ENCODE results near the gene KLHL35.

Gene KLHL35

DNA sequence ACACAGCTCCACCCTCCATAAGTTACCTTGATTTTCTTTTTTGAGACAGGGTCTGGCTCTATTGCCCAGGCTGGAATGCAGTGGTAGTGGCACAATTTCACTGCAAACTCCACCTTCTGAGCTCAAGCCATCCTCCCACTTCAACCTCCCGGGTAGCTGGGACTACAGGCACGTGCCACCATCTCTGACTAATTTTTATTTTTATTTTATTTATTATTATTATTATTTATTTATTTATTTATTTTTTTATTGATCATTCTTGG lies 24.1 kb downstream of the KLHL35 start:
- TF ChIP-seq GABPA (IDR thresholded peaks at IDR 0.05; ENCODE audit: low read depth), result no peak
- no peak for TF ChIP-seq POLR2AphosphoS5 (IDR thresholded peaks at IDR 0.05; ENCODE audit: low read depth)
- no peak for TF ChIP-seq SPI1 (IDR thresholded peaks at IDR 0.05; ENCODE audit: borderline replicate concordance, low read depth)
- TF ChIP-seq, protein P1, sequence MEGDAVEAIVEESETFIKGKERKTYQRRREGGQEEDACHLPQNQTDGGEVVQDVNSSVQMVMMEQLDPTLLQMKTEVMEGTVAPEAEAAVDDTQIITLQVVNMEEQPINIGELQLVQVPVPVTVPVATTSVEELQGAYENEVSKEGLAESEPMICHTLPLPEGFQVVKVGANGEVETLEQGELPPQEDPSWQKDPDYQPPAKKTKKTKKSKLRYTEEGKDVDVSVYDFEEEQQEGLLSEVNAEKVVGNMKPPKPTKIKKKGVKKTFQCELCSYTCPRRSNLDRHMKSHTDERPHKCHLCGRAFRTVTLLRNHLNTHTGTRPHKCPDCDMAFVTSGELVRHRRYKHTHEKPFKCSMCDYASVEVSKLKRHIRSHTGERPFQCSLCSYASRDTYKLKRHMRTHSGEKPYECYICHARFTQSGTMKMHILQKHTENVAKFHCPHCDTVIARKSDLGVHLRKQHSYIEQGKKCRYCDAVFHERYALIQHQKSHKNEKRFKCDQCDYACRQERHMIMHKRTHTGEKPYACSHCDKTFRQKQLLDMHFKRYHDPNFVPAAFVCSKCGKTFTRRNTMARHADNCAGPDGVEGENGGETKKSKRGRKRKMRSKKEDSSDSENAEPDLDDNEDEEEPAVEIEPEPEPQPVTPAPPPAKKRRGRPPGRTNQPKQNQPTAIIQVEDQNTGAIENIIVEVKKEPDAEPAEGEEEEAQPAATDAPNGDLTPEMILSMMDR (IDR thresholded peaks at IDR 0.05; ENCODE audit: insufficient read depth, low read length), result no peak
- TF ChIP-seq, protein P2, sequence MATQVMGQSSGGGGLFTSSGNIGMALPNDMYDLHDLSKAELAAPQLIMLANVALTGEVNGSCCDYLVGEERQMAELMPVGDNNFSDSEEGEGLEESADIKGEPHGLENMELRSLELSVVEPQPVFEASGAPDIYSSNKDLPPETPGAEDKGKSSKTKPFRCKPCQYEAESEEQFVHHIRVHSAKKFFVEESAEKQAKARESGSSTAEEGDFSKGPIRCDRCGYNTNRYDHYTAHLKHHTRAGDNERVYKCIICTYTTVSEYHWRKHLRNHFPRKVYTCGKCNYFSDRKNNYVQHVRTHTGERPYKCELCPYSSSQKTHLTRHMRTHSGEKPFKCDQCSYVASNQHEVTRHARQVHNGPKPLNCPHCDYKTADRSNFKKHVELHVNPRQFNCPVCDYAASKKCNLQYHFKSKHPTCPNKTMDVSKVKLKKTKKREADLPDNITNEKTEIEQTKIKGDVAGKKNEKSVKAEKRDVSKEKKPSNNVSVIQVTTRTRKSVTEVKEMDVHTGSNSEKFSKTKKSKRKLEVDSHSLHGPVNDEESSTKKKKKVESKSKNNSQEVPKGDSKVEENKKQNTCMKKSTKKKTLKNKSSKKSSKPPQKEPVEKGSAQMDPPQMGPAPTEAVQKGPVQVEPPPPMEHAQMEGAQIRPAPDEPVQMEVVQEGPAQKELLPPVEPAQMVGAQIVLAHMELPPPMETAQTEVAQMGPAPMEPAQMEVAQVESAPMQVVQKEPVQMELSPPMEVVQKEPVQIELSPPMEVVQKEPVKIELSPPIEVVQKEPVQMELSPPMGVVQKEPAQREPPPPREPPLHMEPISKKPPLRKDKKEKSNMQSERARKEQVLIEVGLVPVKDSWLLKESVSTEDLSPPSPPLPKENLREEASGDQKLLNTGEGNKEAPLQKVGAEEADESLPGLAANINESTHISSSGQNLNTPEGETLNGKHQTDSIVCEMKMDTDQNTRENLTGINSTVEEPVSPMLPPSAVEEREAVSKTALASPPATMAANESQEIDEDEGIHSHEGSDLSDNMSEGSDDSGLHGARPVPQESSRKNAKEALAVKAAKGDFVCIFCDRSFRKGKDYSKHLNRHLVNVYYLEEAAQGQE (IDR thresholded peaks at IDR 0.05; ENCODE audit: insufficient replicate concordance, low read depth), result no peak
- no peak overlapping the region for H3K27ac ChIP-seq (replicated peaks)
- H3K27me3 ChIP-seq (ENCODE audit: insufficient read depth, poor library complexity, severe bottlenecking), result no peaks in the 10 kb centered on the region
- no peak overlapping the region for H3K4me3 ChIP-seq (replicated peaks; ENCODE audit: insufficient read depth, low read length)
- DNase-seq (ENCODE audit: low read depth in 1 of 2, low spot score in 1 of 2), result no peak

DNA sequence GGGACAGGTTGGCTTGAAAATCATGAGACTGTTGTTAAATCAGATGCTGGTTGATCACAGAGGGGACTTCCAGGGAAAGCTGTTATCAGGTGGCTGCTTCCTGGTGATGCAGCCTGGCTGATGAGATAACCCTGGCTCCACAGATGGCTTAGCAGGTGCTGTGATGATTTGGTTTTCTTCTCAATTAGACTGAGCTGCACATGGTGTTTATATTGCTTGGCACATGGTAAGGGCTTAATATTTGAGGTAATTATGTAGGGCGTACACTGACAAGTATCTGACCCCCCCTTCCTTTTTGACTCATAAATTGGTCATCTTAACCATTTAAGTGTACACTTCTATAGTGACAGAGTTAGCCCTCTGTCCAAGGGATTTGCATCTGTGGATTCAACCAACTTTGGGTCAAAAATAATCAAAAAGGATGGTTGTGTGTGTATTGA lies 26.6 kb downstream of the KLHL35 start:
- H3K4me3 ChIP-seq (replicated peaks; ENCODE audit: insufficient read depth, low read length), result no peak overlapping the region
- no peaks in the 10 kb centered on the region for H3K27me3 ChIP-seq (ENCODE audit: insufficient read depth, poor library complexity, severe bottlenecking)
- TF ChIP-seq, protein P2 (IDR thresholded peaks at IDR 0.05; ENCODE audit: insufficient replicate concordance, low read depth), result no peak
- TF ChIP-seq POLR2AphosphoS5 (IDR thresholded peaks at IDR 0.05; ENCODE audit: low read depth) (0 out of 2 replicates have a peak, but pooled peaks have one; percentile 60), GABPA (IDR thresholded peaks at IDR 0.05; ENCODE audit: low read depth) (no peak)
- H3K27ac ChIP-seq (replicated peaks), result no peak overlapping the region
- DNase-seq (ENCODE audit: low read depth in 1 of 2, low spot score in 1 of 2), result peak in 1 of 2 experiments; percentile 31

DNA sequence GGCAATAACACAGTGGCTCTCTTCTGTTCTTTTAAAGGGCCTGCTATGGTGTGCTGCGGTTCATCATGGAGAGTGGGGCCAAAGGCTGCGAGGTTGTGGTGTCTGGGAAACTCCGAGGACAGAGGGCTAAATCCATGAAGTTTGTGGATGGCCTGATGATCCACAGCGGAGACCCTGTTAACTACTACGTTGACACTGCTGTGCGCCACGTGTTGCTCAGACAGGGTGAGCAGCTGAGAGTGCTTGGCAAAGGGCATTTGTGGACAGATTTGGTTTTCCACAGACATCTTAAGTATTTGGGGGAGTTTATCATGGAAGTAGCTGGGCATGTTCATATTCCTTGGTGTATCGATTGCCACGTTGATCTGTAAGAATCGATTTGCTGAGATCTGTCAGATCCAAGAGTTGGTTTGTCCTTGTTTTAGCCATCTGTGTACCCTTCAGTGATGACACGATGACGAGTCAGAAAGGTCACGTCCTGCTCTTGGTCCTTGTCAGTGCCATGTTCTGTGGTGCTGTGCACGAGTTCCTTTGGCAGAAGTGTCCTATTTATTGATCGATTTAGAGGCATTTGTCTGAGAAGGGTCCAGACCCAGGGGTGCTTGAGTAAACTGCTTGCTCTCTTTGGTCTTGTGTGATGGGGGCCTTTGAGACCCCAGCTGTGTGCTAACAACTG lies 28.9 kb downstream of the KLHL35 start:
- TF ChIP-seq, protein P2 (IDR thresholded peaks at IDR 0.05; ENCODE audit: insufficient replicate concordance, low read depth), result no peak
- TF ChIP-seq, protein P1 (IDR thresholded peaks at IDR 0.05; ENCODE audit: insufficient read depth, low read length), result no peak
- no peak for TF ChIP-seq GABPA (IDR thresholded peaks at IDR 0.05; ENCODE audit: low read depth)
- TF ChIP-seq SPI1 (IDR thresholded peaks at IDR 0.05; ENCODE audit: borderline replicate concordance, low read depth), result no peak
- TF ChIP-seq POLR2AphosphoS5 (IDR thresholded peaks at IDR 0.05; ENCODE audit: low read depth), result no peak; the same call in 1 of the 2 replicates
- no peak overlapping the region for H3K4me3 ChIP-seq (replicated peaks; ENCODE audit: insufficient read depth, low read length)
- no peak overlapping the region for H3K27ac ChIP-seq (replicated peaks)
- DNase-seq (ENCODE audit: low read depth in 1 of 2, low spot score in 1 of 2), result peak in 1 of 2 experiments; percentile 31
- H3K27me3 ChIP-seq (ENCODE audit: insufficient read depth, poor library complexity, severe bottlenecking), result no peaks in the 10 kb centered on the region
